HuH-7 (cell line): ENCODE measurements around the gene HNRNPM.
"Not testable (repeated sequence)": the region's sequence is repeated elsewhere in the genome, so short reads cannot be mapped to it uniquely, and the experiment has no call there.

Experiments used
- DNase-seq: peaks from one replicate; pipeline ENCODE4 v3.0.0; 2011; ENCODE audit warnings: low spot score

HNRNPM gene

DNA sequence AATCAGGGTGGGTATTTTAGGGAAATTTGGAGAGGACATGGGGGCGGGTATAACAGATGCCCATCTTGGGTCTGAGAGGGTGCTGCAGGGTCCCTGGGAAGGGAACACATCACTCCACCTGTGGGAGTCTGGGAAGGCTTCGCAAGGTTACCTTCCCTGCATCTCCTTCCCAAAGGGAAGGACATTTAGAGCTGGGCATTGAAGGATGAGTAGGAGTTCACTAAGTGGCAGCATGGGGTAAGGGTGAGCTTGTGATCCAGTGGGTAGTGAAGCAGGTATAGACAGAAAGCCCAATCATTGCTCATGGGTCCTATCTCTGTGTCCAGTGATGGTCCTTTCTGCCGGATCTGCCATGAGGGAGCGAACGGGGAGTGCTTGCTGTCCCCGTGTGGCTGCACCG is 18.5 kb upstream of the HNRNPM start:
- no peak for DNase-seq

DNA sequence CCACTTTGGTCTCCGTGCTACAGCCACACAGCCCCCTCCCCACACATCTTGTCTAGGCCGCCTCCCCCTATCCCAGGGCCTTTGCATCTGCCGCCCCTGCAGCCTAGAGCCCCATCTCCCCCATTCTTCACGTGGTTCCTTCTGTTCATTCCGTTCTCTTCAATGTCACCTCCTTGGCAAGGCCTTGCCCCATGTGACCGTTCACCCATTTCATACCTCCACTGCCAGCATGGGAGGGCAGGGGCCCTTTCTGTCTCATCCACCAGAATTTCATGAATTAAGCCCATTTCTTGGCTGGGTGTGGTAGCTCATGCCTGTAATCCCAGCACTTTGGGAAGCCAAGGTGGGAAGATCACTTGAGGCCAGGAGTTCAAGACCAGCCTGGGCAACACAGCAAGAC is 15.7 kb upstream of the HNRNPM start:
- DNase-seq: no peak

DNA sequence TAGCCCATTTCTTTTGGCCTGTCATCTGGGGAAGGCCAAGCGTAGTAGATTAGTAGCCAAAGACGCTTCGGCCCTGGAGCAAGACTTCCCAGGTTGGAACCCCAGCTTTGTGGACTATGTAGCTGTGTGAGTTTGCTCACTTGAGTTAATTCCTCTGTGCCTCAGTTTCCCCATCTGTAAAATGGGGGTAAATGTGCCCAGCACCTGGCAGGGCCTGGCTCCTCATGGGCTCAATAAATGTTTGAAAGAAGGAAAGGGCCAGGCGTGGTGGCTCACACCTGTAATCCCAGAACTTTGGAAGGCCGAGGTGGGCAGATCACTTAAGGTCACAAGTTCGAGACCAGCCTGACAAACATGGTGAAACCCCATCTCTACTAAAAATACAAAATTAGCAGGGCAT is 14.9 kb upstream of the HNRNPM start:
- DNase-seq: no peak

DNA sequence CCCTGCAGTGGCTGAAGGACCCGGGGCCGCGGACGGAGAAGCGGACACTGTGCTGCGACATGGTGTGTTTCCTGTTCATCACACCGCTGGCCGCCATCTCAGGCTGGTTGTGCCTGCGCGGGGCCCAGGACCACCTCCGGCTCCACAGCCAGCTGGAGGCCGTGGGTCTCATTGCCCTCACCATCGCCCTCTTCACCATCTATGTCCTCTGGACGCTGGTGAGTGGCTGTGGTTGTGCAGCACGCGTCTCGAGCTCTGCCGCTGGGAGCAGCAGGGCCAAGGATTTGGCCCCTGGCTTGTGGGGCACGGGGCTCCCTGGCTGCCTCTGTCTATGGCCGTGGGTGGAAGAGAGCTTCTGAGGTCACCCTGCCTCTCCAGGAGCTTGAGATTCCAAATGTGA is 14.1 kb upstream of the HNRNPM start:
- no peak for DNase-seq

DNA sequence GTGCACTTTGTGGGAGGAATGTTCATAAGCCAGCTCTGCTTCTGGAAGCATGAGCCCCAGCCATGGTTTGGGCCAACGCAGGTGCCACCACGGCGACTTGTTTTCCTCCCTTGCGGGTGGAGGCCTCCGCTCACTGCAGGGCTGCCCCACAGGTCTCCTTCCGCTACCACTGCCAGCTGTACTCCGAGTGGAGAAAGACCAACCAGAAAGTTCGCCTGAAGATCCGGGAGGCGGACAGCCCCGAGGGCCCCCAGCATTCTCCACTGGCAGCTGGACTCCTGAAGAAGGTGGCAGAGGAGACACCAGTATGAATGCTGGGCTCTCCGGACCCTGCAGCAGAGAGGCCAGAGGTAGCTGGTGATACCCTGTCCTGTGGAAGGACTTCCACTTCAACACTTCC is 6.5 kb upstream of the HNRNPM start:
- no peak for DNase-seq

DNA sequence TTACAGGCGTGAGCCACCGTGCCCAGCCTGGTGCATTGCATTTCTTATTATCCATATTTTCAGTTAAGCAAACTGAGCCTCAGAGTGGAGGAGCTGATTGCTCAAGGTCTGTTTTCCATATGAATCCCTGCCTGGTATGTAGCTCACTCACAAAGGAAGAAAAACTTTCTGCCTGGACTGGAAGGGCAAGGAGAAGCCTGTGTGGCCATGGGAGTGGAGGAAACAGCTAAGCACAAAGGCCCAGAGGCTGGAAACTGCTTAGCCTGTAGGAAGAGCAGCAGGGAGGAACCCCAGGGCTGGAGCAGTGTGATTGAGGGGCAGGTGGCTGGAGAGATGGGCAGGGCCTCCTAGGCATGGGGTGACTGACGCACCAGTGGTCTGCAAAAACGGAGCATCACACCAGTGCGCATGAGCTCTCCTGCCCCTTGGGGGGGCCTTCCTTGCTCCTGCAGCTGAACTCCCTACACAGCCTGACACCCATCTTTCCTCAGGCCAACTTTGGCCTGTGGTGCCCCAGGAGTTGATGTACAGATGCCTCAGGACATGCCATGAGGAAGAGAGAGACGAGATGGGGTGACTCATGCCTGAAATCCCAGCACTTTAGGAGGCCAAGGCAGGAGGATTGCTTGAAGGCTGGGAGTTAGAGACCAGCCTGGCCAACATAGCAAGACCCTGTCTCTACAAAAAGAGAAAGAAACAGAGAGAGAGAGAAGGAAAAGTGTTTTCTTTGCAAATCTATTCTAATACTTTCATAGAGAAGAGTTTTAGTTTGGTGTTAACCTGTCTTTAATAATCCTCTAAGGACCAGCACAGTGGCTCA is 2.8 kb upstream of the HNRNPM start:
- no peak for DNase-seq

DNA sequence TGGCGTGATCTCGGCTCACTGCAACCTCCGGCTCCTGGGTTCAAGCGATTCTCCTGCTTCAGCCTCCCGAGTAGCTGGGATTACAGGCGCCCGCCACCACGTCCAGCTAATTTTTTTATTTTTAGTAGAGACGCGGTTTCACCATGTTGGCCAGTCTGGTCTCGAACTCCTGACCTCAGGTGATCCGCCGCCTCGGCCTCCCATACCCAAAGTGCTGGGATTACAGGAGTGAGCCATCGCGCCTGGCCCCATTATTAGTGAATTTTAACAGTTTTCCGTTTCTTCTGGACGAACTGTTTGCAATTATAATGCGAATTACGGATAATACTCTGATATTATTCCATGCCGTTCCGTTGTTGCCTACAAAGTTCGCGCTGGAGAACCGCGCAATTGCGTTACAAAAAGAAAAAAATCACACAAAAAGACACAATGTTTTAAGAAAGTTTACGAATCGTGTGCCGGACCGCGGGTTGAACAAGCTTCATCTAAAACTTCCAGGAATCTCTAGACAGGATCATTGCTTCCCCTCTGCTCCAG is 567 bp upstream of the HNRNPM start:
- not testable (repeated sequence) for DNase-seq

DNA sequence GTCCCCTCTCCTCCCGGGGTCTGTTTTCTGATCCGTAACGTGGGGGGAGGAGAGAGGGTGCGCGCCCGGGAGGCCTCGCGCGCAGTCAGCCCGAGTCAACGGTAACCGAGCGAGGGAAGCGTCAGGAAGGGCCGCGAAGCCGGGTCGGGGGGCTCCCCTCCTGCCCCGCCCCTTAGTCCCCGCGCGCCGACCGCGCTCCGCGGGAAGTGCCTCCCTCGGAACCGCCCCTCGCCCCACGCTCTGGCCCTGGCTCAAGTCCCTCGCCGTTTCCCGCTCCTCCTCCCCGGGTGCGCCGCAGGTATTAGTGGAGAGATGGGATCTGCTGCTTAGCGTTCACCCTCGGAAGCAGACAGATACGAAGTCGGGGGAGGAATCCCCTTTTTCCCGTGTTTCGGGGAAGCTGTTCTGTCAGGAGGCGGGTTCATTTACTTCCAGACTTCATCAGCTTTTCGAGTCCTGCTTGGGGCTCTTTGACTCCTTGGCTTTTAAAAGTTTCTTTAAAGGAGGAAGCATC is 770 bp downstream of the HNRNPM start:
- DNase-seq: no peak

DNA sequence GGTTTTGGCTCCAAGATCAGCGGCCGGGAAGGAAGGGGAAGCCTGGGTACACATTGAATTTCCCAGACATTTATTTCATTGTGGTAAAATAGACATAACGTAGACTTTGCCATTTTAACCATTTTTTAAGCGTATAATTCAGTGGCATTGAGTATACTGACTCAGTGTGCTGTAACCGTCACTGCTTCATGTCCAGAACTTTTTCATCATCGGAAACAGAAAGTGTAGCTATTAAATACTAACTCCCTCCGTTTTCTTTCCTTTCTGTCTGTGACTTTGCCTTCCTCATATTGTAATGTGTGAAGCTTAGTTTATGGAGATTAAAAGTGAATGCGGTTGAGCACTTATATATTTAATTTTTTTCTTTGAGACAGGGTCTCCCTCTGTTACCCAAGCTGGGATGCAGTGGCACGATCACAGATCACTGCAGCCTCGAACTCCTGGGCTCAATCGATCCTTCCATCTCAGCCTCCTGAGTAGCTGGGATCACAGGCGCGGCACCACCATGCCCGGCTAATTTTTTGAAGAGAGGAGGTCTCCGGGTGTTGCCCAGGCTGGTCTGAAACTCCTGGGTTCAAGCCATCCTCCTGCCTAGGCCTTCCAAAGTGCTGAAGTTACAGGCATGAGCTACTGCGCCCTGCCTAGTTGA is 1.4 kb downstream of the HNRNPM start:
- no peak for DNase-seq

DNA sequence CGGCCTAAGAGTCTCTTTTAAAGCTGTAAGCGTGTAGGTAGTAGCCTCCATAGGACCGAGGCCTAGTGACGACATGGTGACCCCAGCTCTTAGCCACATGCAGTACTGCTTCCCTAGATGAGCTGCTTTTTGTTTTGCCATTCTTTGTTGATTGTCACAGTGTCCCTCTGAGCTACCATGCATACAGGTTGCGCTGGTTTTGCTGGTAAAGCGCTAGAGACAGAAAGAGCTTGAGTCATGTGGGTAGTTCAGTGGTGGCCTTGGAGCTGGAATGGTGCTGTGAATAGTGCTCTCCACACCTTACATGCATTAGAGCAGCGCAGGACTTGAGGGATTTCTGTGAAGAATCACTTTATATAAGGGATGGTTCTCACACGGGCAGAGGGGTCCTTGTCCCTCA is 5.1 kb downstream of the HNRNPM start:
- DNase-seq: no peak

DNA sequence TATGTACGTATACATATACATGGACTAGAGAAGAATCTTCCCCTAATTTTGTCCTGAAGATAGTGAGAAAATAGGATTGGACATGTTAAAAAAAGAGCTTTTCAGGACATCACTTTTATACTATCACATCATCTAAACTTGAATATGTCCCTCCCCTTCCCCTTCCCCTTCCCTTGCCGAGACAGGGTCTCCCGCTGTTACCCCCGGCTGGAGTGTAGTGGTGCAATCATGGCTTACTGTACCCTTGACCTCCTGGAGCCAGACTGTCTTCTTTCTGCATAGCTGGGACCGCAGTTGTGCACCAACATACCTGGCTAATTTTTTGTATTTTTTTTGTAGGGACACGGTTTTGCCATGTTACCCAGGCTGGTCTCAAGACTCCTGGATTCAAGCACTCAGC is 6.6 kb downstream of the HNRNPM start:
- no peak for DNase-seq

DNA sequence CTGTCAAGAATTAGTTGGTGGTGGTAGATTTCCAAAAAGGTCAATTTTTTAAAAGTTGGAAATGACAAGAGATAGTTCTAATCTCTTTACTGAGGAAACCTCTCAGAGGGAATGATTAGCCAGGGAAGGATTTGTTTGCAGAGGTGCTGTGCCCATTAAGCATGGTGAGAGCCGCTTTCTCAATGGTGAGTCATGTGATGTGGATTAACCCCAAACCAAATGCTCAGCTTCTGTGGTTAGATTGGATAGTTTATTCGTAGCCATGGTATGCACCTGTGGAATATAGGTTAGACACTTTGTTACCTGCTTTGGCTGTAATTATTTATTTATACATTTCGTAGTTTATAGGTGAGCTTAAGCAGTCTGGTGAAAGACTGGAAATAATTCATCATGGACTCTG is 7.1 kb downstream of the HNRNPM start:
- DNase-seq: no peak

DNA sequence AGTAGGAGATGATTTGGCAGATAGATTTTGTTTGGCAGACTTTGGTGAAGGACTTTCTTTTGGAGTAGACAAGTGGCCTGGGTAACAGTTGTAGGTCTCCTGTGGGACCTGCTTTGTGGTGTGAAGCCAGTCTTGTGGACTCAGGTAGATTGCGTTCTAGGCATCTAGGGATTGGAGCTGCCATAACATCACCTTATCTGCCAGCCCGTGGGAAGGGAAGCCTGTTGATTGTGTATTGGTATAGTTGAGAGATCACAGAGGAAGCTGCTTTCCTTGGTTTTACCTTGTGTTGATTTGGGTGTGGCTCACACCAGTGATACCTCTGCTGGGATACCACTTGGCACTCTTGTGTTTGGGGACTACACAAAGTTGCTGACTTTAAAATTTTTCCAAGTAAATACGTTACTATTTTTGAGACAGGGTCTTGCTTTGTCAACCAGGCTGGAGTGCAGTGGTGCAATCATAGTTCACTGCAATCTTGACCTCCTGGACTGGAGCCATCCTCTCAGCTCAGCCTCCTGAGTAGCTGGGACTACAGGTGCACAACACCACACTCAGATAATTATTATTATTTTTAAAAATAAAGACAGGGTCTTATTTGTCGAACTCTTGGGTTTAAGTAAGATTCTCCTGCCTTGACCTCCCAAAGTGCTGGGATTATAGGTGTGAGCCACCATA is 7.8 kb downstream of the HNRNPM start:
- no peak for DNase-seq

DNA sequence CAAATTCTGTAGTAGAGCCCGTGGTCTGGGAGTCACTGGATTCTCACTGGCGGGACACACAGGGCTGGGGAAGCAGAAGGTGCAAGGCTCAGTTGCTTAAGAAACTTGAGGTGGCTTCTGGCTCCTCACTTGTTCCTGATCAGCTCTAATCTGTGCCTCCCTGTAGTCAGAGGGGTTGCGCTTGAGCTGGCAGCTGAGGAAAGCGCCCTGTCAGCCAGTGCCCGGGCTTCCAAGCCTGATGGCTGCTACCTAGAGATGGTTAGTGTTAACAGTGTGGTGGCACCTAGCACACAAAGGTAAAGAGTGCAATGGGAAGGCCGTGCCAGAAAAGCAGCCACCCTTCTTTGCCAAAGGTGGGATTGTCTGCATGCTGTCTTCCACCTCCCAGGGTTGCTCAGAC is 8.8 kb downstream of the HNRNPM start:
- DNase-seq: no peak

DNA sequence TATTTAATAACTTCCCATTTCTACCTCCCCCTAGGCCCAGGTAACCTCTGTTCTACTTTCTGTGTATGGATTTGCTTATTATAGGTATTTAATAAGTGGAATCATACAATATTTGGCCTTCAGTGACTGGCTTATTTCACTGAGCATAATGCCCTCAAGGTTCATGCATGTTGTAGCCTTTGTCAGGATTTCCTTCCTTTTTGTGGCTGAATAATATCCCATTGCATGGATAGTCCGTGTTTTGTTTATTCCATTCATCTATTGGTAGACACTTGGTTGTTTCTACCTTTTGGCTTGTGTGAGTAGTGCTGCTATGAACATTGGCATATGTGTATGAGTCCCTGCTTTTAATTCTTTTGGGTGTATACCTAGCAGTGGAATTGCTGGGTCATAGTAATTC is 9.4 kb downstream of the HNRNPM start:
- no peak for DNase-seq

DNA sequence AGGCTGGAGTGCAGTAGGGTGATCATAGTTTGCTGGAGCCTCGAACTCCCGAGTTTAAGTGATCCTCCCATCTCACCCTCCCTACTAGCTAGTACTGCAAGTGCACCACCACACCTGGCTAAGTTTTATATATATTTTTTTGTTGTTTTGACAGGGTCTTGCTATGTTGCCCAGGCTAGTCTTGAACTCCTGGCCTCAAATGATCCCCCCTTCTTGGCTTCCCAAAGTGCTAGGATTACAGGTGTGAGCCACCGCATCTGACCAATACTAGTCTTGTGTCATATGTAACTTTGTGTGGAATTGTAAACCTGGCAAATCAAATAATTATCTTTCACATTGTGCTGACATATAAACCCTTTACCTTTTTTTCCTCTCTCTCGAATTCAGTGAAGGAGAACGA is 10.2 kb downstream of the HNRNPM start:
- no peak for DNase-seq

DNA sequence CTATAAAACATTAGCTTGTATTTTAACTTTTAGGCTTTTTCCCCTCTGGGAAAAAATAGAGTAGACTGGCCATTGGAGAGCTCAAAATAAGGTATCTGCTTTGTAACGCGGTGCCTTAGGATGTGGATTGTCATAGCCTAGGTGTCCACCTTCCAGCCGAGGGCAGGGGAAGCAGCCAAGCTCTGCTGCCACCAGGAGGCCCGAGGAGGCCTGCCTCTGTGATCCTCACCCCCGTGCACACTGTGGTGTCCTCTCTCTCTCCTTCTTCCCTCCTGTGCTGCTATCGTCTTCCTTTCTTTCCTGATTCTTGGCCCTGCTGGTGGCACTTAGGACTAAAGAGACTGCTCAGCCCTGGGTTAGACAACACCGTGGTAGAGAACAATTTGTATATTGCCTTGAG is 11.3 kb downstream of the HNRNPM start:
- DNase-seq: no peak

DNA sequence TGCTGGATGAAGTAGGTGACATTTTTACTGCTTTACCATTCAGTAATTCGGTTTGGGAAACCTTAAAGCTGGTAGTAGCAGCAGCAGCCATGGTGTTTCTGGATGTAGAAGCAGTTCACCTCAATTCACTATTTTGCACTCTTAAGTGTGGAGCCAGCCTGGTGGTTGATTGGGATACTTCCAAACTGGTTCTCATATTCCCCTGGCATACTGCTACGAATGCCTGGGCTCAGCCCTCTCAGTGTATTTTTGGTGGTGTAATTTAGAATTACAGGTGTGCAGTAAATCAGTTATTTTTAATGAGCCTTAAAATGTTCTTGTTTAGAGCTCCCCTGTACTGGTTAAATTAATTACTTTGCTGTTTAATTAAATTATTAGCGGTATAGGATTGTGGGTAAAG is 12.4 kb downstream of the HNRNPM start:
- DNase-seq: no peak

DNA sequence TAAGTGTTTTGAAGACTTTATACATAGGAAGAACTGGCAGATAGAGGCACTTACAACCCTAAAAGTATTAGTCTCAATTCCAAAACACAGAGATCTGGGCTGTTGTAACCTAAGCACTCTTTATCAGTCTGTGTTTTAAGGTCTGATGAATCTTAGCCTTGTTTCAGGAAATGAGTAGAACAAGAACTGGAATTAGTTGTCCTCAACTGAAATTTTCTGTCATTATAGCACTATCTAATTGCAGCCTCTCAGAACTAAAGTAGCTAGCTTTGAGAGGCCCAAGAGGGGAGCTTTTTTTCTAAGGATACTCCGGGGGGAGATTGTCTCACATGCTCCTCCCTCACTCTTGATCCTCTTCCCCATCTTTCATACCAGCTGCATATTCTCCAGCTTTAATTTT is 13.1 kb downstream of the HNRNPM start:
- no peak for DNase-seq

DNA sequence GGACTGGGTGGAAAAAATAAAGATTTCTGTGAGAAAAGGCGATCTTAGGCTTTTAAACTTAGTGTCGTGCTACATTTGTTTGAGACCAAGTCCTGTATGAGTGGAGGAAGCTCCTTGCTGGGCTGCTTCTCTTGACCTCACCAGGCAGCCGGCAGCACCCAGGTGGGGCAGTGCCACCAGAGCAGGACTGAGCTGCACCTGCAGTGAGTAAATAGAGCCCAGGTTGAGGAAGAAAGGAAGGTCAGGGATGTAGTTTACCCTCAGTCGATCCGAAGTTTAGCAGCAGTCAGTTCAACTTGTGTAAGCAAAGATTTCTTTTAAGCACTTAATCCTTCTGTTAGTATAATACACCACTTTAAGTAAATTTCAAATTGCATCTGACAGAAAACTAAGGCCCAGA is 13.6 kb downstream of the HNRNPM start:
- DNase-seq: no peak

DNA sequence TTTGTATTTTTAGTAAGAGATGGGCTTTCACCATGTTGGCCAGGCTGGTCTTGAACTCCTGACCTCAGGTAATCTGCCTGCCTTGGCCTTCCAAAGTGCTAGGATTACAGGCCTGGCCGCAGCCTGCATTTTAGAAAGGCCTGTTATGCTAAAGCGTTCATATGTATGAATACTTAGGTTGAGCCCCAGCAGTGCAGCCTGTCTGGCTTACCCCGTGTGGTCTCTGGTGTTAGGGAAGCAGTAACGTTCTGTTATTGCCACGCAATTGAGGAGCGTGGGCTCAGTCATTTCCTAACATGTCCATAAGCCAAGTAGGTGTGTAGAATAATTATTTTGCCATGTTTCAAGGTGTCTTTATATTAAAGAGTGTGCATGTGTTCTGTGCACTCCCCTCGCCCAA is 14.3 kb downstream of the HNRNPM start:
- no peak for DNase-seq

DNA sequence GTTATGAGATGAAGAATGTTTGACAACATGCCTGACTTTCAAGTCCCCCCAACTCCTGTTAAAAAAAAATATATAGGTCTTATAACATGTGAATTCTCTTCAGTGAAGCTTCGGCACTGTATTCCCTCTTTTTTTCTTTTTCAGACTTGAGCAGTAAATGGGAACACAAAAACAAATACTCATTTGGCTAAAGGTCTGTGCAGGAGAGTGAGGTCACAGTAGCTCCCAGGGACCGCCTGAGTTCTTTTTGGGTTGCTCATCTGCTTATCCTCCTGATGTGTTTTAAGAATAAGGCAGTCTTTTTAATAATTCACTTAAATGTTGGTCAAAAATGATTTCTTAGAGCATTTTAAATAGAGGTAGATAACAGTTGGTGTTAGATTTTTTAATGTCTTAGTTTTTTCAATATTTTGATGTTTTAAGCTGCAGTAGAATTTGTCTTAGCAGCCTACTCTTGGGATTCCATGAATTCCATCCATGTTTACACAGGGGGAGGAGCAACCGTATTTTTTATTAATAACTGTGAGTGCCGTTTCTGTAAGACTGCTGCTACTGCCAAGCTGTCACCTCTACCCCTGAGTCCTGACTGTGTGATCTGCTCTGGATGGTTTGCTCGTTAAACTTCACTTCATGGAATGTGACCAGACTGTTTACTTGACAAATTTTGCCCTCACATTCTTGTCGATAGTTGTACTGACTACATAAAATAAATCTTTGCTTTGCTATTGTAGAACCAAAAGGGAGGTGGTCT is 14.9 kb downstream of the HNRNPM start:
- no peak for DNase-seq
